ENCODE results near the gene CYP26B1.

The CYP26B1 gene

GRCh38 chr2:72150861-72151356 is 3.2 kb upstream of the CYP26B1 start:
- in situ Hi-C loops (cut with HindIII; ENCODE audit: low pct_unique_long_range_greater_than_20kb, low sequenced_read_pairs) = no loop called here
- DNase-seq (ENCODE audit: low read depth in 1 of 2, low spot score in 1 of 2) = peak in 1 of 2 experiments; percentile 46
- TF ChIP-seq JUND (IDR thresholded peaks at IDR 0.05; ENCODE audit: low read depth) = no peak

GRCh38 chr2:72150157-72150860 is 2.6 kb upstream of the CYP26B1 start:
- peak; percentile 76 to 82 for DNase-seq (ENCODE audit: low read depth in 1 of 2, low spot score in 1 of 2)
- in situ Hi-C loops (cut with HindIII; ENCODE audit: low pct_unique_long_range_greater_than_20kb, low sequenced_read_pairs) = no loop called here
- TF ChIP-seq JUND (IDR thresholded peaks at IDR 0.05; ENCODE audit: low read depth) = no peak

GRCh38 chr2:72149556-72150156 is 2.0 kb upstream of the CYP26B1 start:
- in situ Hi-C loops (cut with HindIII; ENCODE audit: low pct_unique_long_range_greater_than_20kb, low sequenced_read_pairs) = no loop called here
- TF ChIP-seq JUND (IDR thresholded peaks at IDR 0.05; ENCODE audit: low read depth) = no peak
- DNase-seq (ENCODE audit: low read depth in 1 of 2, low spot score in 1 of 2) = peak; percentile 21 to 43

GRCh38 chr2:72148837-72149555 is 1.3 kb upstream of the CYP26B1 start:
- TF ChIP-seq JUND (IDR thresholded peaks at IDR 0.05; ENCODE audit: low read depth) = no peak
- in situ Hi-C loops (cut with HindIII; ENCODE audit: low pct_unique_long_range_greater_than_20kb, low sequenced_read_pairs) = no loop called here
- DNase-seq (ENCODE audit: low read depth in 1 of 2, low spot score in 1 of 2) = peak; percentile 25 to 56

- TF ChIP-seq JUND (IDR thresholded peaks at IDR 0.05; ENCODE audit: low read depth) = no peak
- DNase-seq (ENCODE audit: low read depth in 1 of 2, low spot score in 1 of 2) = no peak
- in situ Hi-C loops (cut with HindIII; ENCODE audit: low pct_unique_long_range_greater_than_20kb, low sequenced_read_pairs) = no loop called here
Measured at GRCh38 chr2:72148003-72148836, 558 bp upstream of the CYP26B1 start.

DNA sequence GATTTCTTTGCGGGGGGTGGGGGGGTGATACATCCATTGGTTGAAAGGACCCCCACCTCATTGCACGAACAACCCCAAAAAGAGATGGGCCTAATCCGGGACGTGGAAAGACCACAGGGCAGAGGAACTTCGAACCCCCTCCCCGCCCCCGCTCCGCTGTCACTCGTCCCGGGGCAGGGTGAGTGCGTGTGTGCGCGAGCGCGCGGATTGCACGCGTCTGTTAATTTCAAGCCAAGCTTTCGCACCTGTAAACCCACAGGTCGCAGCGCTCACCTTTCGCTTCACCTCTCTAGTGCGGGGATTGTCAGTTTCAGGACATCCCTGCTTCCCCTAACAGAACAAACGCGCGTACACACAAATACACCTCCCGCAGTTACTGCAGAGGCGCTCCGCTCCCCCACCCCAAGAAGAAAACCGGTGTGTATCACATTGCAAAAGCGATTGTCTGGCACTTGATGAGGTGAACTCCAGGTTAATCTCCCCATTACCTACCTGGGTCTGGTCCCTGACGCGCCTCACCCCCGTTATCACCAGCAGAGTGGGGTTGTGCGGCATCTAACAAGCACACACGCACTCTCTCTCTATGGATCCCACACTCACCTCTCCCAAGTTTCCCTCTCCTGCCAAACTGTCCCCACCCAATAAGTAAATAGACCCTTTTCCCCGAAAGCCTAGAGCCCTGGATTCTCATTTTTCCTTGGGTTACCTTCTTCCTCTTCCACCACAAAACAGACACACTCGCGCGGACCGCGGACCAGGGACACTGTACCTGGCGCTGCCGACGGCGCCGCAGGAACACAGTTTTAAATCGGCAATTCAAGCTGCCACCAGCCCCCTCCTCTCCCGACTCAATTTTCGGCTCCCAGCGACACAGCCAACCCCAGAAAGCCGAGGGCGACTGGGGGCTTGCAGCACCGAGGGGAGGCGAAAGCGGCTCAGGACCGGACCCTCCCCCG is 1.0 kb downstream of the CYP26B1 start:
- no peak for TF ChIP-seq JUND (IDR thresholded peaks at IDR 0.05; ENCODE audit: low read depth)
- in situ Hi-C loops (cut with HindIII; ENCODE audit: low pct_unique_long_range_greater_than_20kb, low sequenced_read_pairs) = no loop called here
- no peak for DNase-seq (ENCODE audit: low read depth in 1 of 2, low spot score in 1 of 2)

- no peak for DNase-seq (ENCODE audit: low read depth in 1 of 2, low spot score in 1 of 2)
- in situ Hi-C loops (cut with HindIII; ENCODE audit: low pct_unique_long_range_greater_than_20kb, low sequenced_read_pairs) = no loop called here
- TF ChIP-seq JUND (IDR thresholded peaks at IDR 0.05; ENCODE audit: low read depth) = no peak
Measured at GRCh38 chr2:72145658-72146329, 1.9 kb downstream of the CYP26B1 start.

DNA sequence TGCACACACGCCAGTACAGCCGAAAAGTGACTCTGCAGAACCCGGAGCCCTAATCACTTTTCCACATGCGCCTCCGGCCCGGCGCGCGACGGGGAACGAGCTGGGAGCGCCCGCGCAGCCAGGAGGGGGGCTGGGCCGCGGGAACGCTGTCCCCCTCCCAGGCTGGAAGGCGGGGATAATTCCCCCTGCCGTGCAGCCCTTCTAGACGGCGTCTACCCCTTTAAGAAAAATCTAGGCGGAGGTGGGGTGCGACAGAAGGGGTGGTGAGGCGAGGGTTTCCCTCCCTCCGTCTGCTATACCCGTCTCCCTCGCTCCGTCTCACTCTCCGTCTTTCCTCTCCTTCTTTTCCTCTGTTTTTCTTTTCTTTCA is 2.4 kb downstream of the CYP26B1 start:
- in situ Hi-C loops (cut with HindIII; ENCODE audit: low pct_unique_long_range_greater_than_20kb, low sequenced_read_pairs) = no loop called here

DNA sequence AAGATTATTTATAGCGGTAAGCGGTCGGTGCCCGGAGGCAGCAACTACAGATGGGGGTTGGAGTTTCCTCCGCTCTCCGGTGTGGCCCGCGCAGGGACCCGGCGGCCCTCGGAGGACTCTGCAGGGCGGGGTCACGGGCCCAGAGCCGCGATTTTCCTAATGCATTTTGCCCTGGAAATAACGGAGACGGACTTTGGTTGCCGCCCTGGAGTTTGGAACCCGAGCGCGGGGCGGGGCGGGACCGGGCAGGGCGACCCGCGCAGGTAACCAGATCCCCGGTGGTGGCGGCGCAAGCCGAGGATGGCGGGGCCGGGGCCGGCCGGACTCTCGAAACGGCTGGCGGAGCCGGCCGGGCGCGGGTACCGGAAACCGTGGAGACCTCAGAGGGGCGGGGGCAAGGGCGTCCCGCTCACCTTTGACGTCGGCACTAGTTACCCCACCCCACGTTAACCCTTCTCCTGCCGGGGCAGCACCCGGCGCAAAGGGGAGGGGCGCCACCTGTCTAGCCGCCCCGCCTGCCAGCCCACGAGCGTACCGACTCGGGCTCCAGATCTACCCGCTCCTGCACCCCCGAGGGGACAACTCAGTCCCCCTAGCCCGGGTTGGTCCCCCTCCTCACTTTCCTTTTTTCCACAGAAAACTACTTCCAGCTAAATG is 2.9 kb downstream of the CYP26B1 start:
- in situ Hi-C loops (cut with HindIII; ENCODE audit: low pct_unique_long_range_greater_than_20kb, low sequenced_read_pairs) = no loop called here
- DNase-seq (ENCODE audit: low read depth in 1 of 2, low spot score in 1 of 2) = peak; percentile 36 to 60
- no peak for TF ChIP-seq JUND (IDR thresholded peaks at IDR 0.05; ENCODE audit: low read depth)

More for the DNA sequence above, 2.4 kb downstream of the CYP26B1 start:
- DNase-seq (ENCODE audit: low read depth in 1 of 2, low spot score in 1 of 2) = peak in 1 of 2 experiments; percentile 64
- TF ChIP-seq JUND (IDR thresholded peaks at IDR 0.05; ENCODE audit: low read depth) = no peak

DNA sequence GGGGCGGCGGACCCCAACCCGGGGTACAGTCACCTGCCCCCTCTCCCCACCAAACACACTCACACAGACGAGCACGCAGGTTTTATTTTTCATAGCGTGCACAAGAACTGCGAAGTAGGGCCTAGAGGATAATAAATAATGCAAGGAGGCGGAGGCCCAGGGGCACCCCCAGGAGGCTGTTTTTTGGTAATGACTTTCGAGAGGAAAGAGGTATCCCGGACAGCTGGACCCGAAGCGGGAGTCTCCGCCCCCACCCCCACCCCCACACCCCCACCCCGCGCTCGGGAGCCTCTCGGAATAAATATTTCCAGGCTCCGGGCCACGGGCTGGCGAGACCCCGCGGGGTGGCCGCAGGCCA is 3.4 kb downstream of the CYP26B1 start:
- no peak for TF ChIP-seq JUND (IDR thresholded peaks at IDR 0.05; ENCODE audit: low read depth)
- in situ Hi-C loops (cut with HindIII; ENCODE audit: low pct_unique_long_range_greater_than_20kb, low sequenced_read_pairs) = no loop called here
- no peak for DNase-seq (ENCODE audit: low read depth in 1 of 2, low spot score in 1 of 2)

Measured in T47D (cell line).